Keratinocyte (primary cell): ENCODE results near the gene C21orf58. TPM values are rescaled to one million over a fixed set of nuclear protein-coding genes. Genes with fewer than 3 reads are reported as not detected.

ENCODE experiments used
- DNase-seq: peaks from one replicate; pipeline ENCODE4 v3.0.0-alpha.2; 2011; ENCODE audit warnings: low read depth, missing footprints, low spot score
- FAIRE-seq: peaks from 2 replicates; lab custom pipeline; 2011; peaks lifted over from hg19 to GRCh38; lab: Jason Lieb, UNC
- H2AFZ ChIP-seq: 2 replicates; pipeline ENCODE4 v1.6.0; 2012; ENCODE audit warnings: low read length, control low read depth, inconsistent platforms; ENCODE audit not compliant: control insufficient read depth
- H3K27ac ChIP-seq: 2 replicates; pipeline ENCODE4 v1.5.1; 2011; ENCODE audit warnings: low read length; ENCODE audit not compliant: control insufficient read depth, insufficient read depth
- H3K27me3 ChIP-seq: 3 replicates; pipeline ENCODE4 v1.6.0; 2011; ENCODE audit warnings: low read length; ENCODE audit not compliant: control insufficient read depth, insufficient read depth; ENCODE audit errors: extremely low read depth
- H3K36me3 ChIP-seq, 2 experiments: 2 replicates in 1 of 2; 3 replicates in 1 of 2; pipeline ENCODE4 v1.5.1; 2011; ENCODE audit warnings: low read length in 2 of 2, mild to moderate bottlenecking in 1 of 2; ENCODE audit not compliant: control insufficient read depth in 2 of 2, insufficient read depth in 2 of 2; ENCODE audit errors: extremely low read depth in 1 of 2
- H3K4me1 ChIP-seq: 3 replicates; pipeline ENCODE4 v1.5.1; 2011; ENCODE audit warnings: low read length; ENCODE audit not compliant: control insufficient read depth, insufficient read depth; ENCODE audit errors: extremely low read depth
- H3K4me2 ChIP-seq: 3 replicates; pipeline ENCODE4 v1.6.0; 2011; ENCODE audit warnings: low read depth, low read length; ENCODE audit not compliant: control insufficient read depth, insufficient read depth; ENCODE audit errors: extremely low read depth
- H3K4me3 ChIP-seq, 3 experiments: fragments of 200-600 bp in 1 of 3; sonication (generic) in 1 of 3; 2 replicates in 2 of 3; 3 replicates in 1 of 3; pipeline ENCODE4 v1.5.1; 2011 to 2016; ENCODE audit warnings: low read length in 3 of 3, mild to moderate bottlenecking in 3 of 3, control low read depth in 2 of 3, inconsistent platforms in 1 of 3, low read depth in 1 of 3, mixed read lengths in 1 of 3, mixed run types in 1 of 3, moderate library complexity in 1 of 3; ENCODE audit not compliant: control insufficient read depth in 2 of 3, insufficient read depth in 2 of 3; ENCODE audit errors: extremely low read depth in 1 of 3
- H3K79me2 ChIP-seq: 2 replicates; pipeline ENCODE4 v1.6.0; 2012; ENCODE audit warnings: low read length; ENCODE audit not compliant: control insufficient read depth, insufficient read depth
- H3K9ac ChIP-seq: 3 replicates; pipeline ENCODE4 v1.6.0; 2011; ENCODE audit warnings: low read length; ENCODE audit not compliant: control insufficient read depth, insufficient read depth; ENCODE audit errors: extremely low read depth
- H3K9me1 ChIP-seq: 3 replicates; pipeline ENCODE4 v1.6.0; 2011; ENCODE audit warnings: low read length; ENCODE audit not compliant: control insufficient read depth, insufficient read depth; ENCODE audit errors: extremely low read depth
- H3K9me3 ChIP-seq: 2 replicates; pipeline ENCODE4 v1.5.1; 2012; ENCODE audit warnings: low read depth, low read length; ENCODE audit not compliant: control insufficient read depth
- H4K20me1 ChIP-seq: 3 replicates; pipeline ENCODE4 v1.6.0; 2011; ENCODE audit warnings: low read length; ENCODE audit not compliant: control insufficient read depth, insufficient read depth; ENCODE audit errors: extremely low read depth
- EZH2 ChIP-seq: IDR thresholded peaks from one replicate; pipeline ENCODE4 v1.6.1; 2012; ENCODE audit warnings: inconsistent platforms, mild to moderate bottlenecking, low read length, moderate library complexity
- dilution Hi-C: fragments of 300-500 bp; cut with MboI; formaldehyde crosslinking; loops from one replicate; pipeline ENCODE4 v1.7.0; 2020; ENCODE audit warnings: low sequenced_read_pairs; ENCODE audit not compliant: extremely low pct_ligation_motif_present
- polyA plus RNA-seq, 5 experiments: library from polyadenylated mRNA; depleted of rRNA in 3 of 5; stranded (reverse) in 3 of 5; stranded (forward) in 1 of 5; unstranded in 1 of 5; fragments of >200 nt; gene quantifications; 1 replicate in 1 of 5; 2 replicates in 3 of 5; 3 replicates in 1 of 5; pipeline versions ENCODE4 v1.2.1 to v1.2.3, GENCODE V29; 2011 to 2012; ENCODE audit warnings: missing spikeins in 2 of 5, low read depth in 1 of 5, low replicate concordance in 1 of 5
- TF ChIP-seq, protein P1 (sequence below), 3 experiments: IDR thresholded peaks in 1 of 3; conservative IDR thresholded peaks in 1 of 3; optimal IDR thresholded peaks in 1 of 3; 2 replicates in 2 of 3; 3 replicates in 1 of 3; pipeline versions ENCODE3 to v1.5.1; 2011; ENCODE audit warnings: low read length in 3 of 3, mild to moderate bottlenecking in 3 of 3, moderate library complexity in 2 of 3, control low read depth in 1 of 3, inconsistent platforms in 1 of 3; ENCODE audit not compliant: insufficient read depth in 2 of 3; ENCODE audit errors: extremely low read depth in 1 of 3

The C21orf58 gene
- polyA plus RNA-seq, 1 donor (not counting 4 experiments of a cell fraction or from before 2014, with no cell fraction given) = 1.2 TPM

DNA sequence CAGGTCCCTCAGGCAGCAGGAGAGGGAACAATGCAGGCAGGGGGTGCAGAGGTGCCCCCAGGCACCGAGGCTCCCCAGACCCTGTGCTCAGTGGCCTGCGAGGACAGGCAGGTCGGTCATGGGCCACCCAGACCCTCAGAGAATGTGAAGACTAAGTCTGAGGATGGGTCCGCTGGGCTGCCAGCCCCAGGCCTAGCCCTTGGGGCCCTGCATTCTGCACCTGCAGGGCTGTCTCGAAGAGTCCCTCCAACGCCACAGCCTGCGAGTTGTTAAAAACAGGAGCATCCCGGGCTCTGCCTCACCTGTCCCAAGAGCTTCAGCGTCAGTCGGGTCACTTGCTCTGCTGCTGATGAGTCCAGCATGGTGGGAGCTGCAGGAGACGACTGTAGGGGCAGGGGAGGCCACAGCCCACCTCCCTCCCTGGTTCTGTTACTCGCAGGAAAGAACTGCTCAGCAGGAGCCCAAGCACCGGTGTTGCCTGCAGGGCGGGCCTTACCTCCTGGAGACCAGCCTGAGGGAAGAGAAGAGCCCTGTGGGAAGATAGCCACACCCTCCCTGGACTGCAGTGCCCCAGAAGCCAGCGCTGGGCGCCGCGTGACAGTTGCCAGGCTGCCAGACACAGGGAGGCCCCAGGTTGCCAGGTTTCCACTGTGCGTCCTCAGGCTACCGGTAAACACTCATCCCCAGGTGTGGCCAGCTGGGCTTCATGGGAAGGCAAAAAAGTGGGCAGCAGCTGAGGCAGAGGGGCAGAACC lies 5.8 kb downstream of the C21orf58 start:
- TF ChIP-seq EZH2 = no peak
- TF ChIP-seq, protein P1, sequence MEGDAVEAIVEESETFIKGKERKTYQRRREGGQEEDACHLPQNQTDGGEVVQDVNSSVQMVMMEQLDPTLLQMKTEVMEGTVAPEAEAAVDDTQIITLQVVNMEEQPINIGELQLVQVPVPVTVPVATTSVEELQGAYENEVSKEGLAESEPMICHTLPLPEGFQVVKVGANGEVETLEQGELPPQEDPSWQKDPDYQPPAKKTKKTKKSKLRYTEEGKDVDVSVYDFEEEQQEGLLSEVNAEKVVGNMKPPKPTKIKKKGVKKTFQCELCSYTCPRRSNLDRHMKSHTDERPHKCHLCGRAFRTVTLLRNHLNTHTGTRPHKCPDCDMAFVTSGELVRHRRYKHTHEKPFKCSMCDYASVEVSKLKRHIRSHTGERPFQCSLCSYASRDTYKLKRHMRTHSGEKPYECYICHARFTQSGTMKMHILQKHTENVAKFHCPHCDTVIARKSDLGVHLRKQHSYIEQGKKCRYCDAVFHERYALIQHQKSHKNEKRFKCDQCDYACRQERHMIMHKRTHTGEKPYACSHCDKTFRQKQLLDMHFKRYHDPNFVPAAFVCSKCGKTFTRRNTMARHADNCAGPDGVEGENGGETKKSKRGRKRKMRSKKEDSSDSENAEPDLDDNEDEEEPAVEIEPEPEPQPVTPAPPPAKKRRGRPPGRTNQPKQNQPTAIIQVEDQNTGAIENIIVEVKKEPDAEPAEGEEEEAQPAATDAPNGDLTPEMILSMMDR (optimal IDR thresholded peaks at IDR 0.05 in 1 of 3, IDR thresholded peaks at IDR 0.05 in 1 of 3, conservative IDR thresholded peaks at IDR 0.05 in 1 of 3; ENCODE audit: extremely low read depth in 1 of 3, insufficient read depth in 2 of 3, low read length in 3 of 3) = no peak
- Histone ChIP-seq H3K9me1 (no peaks in the 10 kb centered on the region), H3K9me3 (no peaks in the 10 kb centered on the region), H3K4me3 (no peak overlapping the region), H3K9ac (no peak overlapping the region), H3K27ac (no peak overlapping the region), H3K36me3 (no peaks in the 10 kb centered on the region), H3K27me3 (no peaks in the 10 kb centered on the region), H3K4me2 (no peak overlapping the region), H4K20me1 (no peaks in the 10 kb centered on the region), H2AFZ (no peak overlapping the region), H3K4me1 (peaks cover 13% of the 10 kb centered on the region), H3K79me2 (peaks cover 23% of the 10 kb centered on the region)
- dilution Hi-C loops = no loop called here
- FAIRE-seq = no peak
- DNase-seq = no peak

DNA sequence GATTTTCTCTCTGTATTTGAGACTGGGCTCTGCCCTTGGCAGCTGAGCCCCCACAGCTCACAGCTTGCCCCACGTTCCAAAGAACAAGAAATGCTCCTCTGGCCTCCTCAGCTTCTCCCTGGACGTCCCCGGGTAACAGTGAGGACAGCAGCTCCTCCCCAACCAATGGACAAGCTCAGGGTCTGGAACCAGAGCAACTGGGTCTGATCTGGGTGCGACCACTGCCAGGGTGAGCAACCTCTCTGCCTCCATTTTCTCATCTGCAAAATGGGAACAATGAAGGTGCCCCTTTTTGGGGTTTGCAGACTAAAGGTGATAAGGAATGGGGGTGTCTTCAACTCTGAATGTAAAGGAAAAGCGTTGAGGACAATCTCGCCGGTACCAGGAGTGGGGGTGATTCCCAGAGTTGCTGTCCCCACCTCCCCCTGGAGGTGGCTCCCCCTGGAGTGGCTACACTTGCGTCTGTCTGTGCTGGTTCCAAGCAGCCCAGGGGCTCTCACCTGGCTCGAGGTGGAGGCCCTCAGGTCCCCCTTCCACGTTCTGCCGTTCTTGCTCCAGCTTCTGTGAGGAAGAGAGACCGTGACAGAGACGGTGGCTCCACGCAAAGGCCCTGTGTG lies 6.9 kb downstream of the C21orf58 start:
- no peak for FAIRE-seq
- TF ChIP-seq, protein P1 (optimal IDR thresholded peaks at IDR 0.05 in 1 of 3, IDR thresholded peaks at IDR 0.05 in 1 of 3, conservative IDR thresholded peaks at IDR 0.05 in 1 of 3; ENCODE audit: extremely low read depth in 1 of 3, insufficient read depth in 2 of 3, low read length in 3 of 3) = no peak
- TF ChIP-seq EZH2 = no peak
- H4K20me1 ChIP-seq = no peaks in the 10 kb centered on the region
- dilution Hi-C loops = no loop called here
- H3K4me2 ChIP-seq = no peak overlapping the region
- peaks cover 7% of the 10 kb centered on the region for H3K4me1 ChIP-seq
- no peaks in the 10 kb centered on the region for H3K27me3 ChIP-seq
- peaks cover 12% of the 10 kb centered on the region for H3K79me2 ChIP-seq
- no peaks in the 10 kb centered on the region for H3K9me1 ChIP-seq
- H3K9me3 ChIP-seq = no peaks in the 10 kb centered on the region
- no peak overlapping the region for H3K4me3 ChIP-seq
- DNase-seq = no peak
- H3K36me3 ChIP-seq = no peaks in the 10 kb centered on the region
- H3K9ac ChIP-seq = no peak overlapping the region
- H3K27ac ChIP-seq = no peak overlapping the region
- H2AFZ ChIP-seq = no peak overlapping the region
